SU-DHL-6 (cell line): ENCODE data around the gene MCTP1.

Experiments used
- CTCF ChIP-seq: fragments of 200-600 bp; sonication (generic); IDR thresholded peaks from one replicate; pipeline ENCODE4 v1.5.1; 2017; ENCODE audit warnings: antibody characterized with exemption, mild to moderate bottlenecking, low read length, moderate library complexity; ENCODE audit not compliant: insufficient read depth, poor library complexity, severe bottlenecking
- EZH2phosphoT487 ChIP-seq: fragments of 200-600 bp; sonication (generic), shearing (Covaris generic); conservative IDR thresholded peaks from 2 replicates; pipeline ENCODE4 v1.6.1; 2018; ENCODE audit warnings: mild to moderate bottlenecking, antibody characterized with exemption, low read length, moderate library complexity, mixed read lengths

GRCh38 chr5:95220381-95220780, 64.5 kb downstream of the MCTP1 start:
- no peak for TF ChIP-seq CTCF
- no peak for TF ChIP-seq EZH2phosphoT487
